Stimulated activated CD4-positive, alpha-beta T cell treated with anti-CD3 and anti-CD28 coated beads, Interleukin-12 subunit alpha, Interleukin-12 subunit beta, amount 100 ng/mL, for 24 hours (primary cell): Measurements from ENCODE around the gene SEMA4D.

Experiments used
- DNase-seq, 2 experiments: peaks; one replicate each; pipeline ENCODE4 v3.0.0-alpha.2; 2020; ENCODE audit warnings: low read depth in 2 of 2

SEMA4D gene

DNA sequence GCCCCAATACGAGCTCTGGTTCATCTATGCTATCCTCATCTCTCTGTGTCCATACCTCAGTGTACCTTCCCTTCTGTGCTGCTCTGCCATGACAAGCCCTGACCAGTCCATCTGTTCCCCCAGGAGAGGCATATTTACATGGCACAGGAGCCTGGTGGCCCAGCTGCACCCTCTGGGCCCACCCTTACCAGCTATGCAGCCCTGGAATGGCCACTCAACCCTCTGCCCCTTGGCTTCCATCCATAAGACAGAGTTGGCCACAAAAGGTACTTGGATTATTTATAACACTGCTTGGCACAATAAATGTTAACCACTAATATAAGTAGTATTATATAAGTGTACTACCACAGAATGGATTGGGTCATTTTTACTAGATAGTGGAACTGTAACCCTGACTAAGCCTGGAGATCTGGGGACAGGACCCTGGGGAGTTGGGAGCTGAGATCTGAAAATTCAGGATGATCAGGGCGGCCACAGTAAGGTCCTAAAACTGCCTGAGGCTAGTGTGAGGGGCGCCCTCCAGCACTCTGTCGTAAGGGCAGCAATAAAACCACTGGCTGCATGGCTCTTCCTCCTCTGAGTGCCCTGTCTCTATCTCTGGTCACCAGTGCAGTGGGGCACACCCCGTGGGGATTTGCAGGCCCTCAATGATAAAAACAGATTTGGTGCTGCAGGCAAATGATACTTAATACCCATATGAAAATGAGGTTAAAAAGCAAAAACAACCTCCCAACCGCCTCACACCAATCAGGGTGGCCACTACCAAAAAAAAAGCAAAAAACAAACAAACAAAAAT lies 65.8 kb downstream of the SEMA4D start:
- DNase-seq = no peak

DNA sequence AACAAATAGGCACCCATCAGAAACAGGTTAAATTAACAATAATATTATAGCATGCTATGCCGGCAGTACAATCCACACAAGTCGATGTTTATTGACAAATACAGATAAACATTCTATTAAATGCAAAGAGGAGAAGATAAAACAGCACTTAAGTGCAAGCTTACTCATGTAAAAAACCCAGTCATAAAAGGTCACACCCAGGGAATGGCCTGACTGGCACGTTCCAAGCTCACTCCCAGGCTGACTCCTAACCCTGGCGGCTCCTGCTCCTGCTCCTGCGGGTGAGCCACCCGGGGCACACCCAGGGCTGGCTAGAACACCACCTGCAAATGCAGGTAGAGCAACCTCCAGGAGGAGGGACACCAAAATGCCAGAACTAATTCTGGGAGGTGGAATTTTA lies 66.9 kb downstream of the SEMA4D start:
- DNase-seq = no peak

DNA sequence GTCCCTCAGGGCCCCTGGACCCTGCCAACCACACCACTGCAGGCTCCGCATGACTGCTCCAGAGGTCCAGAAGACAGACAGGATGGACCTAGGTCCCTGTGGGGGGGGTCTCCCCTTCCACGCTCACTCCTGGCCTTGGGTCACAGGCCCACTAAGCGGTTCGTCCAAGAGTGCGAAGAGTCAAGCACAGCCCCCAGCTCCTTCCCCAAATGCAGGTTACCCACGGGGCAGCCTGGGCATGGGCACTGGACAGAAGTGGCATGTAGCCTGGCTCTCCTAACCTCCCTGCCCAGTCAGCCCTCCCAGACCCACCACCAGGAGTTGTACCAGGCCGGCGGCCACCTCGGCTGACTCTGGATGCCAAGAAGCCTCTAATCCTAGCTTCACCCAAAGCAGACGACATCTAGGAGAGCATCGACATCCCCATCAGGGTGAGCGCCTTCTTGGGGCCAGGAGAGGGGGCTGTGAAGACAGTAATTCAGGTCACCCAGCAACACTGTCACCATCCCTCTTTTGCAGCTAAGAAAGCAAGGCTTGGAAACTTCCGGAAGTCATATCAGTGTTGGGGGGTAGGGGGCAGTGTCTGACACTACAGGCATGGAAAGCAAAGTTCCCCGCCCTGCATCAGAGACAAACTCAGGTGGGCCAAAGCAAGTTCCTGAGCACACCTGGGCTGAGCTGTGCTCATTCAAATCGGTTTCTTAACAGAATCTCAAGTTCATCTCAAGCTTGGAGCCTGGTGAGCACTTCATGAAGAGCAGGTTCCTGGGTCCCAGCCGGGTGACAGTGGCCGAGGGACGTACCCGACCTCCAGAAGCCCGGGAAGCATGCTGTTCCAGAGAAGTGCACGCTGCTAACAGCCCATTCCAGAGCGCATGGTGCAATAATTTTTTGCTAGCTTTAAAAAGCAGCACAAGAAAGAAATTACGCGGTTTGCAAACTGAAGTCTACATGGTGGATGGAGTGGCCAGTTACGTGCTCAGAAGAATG lies 68.7 kb downstream of the SEMA4D start:
- DNase-seq = no peak

DNA sequence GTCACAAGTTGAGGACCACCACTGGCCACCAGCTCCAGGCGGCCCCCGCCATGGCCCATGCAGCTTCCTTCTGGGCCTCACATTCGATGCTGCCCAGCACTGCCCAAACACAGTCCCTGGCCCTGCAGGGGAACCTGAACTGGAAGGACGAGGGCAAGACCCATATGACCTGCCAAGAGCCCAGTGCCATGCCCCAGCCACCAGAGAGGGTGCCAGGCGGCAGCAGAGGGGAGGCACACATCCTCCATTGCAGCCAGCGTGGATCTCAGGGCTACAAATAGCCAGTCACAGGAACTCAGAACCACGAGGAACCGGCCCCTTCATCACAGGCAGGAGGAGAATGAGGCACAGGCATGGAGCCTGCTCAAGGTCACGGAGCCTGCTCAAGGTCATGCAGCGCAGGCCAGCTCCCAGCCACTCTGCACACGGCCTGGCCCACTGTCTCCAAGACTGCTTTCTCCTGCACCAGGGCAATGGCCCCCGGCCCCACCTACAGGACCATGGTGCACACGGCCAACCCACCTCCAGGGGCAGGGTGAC lies 69.6 kb downstream of the SEMA4D start:
- no peak for DNase-seq

DNA sequence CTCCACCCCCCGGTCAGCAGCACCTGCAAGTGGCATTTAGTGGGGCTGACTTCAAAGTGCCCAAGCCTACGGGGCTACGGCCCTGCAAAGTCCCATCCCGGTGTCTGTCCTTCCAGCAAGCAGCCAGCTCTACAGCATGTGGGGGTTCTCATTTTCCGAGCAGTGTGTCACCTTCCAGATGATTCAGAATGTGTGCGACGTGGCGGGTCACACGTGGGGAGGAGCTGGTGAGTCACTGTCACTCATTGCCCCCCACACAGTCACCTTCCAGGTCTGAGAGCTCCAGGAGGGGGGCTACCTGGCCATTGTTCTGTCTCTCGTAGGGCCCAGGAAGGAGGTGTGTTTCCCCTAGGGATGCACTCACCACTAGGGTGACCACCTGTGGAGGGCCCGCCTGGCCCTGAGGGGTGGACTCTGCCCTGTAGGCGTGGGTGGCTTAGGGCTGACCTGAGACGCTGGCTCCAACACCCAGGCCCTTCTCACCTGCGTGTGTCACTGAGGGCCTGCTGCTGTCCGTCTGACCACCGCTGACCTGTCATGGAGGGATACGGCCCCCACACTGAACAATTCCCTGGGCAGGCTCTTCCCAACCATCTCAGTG lies 70.2 kb downstream of the SEMA4D start:
- peak; percentile 76 to 85 for DNase-seq

DNA sequence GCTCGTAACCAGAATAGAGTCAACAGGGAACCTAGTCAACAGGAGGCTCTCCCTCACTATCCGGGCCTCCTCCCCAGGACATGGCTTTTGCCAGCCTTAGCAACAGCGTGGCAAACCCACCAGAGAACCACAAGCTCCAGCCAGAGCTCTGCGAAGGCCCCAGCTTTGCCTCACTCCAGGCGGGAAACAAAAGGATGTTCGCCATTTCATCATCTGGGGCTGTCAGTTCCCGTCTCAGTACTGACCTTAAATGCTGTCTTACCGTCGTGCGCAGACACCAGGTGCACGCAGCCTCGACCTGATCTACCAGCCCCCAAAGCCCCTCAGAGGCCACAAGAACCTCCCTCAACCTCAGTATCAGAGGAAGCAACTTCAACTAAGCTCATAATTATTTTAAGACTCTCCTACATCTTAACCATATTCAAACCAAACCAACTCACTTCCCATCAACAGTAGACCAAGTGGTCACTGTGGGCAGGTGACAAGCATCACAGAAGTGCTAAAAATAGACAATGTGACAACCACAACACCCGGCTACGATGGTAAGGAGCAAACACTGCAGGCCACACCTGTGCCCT lies 71.4 kb downstream of the SEMA4D start:
- no peak for DNase-seq

DNA sequence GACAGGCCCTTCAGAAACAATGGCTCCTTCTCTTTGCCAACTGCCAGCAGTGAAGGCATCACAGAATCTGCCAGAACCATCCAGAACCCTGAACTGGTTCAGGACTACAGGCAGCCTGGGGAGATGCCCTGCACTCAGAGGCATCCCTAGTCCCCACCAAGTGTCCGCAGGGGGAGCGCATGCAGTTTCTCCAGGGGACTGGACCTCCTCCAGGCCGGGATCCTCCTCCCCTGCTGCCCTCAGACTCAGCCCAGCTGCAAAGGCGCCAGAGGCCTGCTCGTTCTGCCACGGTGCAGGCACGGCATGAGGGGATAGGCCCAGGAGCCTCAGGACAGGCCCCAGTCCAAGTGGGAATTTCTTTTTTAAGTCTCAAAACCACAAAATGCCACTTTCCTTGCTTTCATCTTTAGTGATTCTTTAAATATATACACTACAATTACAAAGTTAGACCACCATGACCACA lies 72.0 kb downstream of the SEMA4D start:
- DNase-seq = no peak

DNA sequence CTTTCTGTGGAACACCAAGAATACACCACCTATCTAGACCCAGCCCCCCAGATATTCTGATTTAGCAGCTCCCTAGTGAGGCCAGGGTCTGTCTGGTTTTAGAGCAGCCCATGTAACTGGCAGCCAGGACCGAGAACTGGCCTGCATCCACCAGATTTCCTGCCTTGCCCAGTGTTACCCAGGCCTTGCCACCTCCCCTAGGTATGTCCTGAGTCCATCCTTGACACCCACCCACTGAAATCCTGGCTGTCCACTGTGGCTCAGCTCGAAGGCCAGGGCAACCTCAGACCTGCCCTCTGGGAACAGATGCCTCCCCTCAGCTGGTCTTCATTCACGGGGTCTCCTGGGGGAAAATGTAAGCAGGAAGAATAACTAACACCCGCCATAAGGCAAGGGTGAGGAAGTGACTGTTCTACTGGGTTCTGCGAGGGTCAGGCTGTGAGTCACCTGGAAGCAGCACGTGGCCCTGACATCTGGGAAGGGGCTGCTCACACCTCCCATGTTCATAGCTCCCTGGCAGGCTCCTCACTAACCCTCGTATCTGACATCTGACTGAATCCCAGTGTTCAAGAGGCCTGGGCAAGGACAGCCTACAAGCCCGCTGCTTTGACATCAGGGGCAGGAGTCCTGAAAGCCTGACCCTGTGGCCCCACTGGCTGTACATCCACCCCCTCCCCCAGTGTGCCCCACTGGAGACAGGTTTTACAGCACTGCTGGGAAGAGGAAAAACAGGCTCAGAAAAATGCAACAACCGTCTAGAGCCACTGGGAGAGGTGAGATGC lies 72.7 kb downstream of the SEMA4D start:
- no peak for DNase-seq

DNA sequence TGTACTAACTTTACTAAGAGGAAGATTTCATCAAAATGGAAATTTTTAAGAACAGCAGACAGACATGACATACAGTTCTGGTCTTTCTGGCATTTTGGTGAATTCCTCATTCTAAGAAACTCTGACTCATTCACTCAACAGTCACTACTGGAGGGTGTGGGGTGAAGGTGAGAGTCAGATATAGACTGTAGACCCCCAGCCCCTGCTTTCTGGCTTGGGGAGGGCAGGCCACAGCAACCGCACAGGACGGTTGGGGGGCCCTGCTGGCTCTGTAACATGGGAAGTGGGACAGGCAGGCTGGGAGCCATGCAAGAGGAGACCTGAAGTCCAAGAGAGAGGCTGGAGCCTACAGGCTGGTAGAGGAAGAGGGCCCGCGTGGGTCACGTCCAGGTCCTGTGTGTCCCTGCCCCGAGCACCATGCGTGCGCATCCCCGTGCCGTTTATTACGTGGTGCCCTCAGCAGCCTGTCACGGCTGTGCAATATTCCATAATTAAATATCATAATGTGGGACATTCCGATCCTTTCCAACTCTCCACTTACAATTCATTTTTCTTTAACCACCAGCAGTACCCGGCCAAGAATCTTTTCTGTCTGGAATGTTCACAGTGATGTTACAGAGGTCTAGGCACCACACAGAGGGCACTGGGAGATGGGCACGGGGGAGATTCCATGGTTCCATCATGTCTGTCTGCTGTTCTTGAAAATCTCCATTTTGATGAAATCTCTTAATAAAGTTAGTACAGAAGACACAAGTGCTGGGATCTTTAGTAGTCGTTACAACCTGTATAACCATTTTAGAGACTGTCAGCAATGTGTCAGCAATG lies 75.5 kb downstream of the SEMA4D start:
- DNase-seq = peak in 1 of 2 experiments; percentile 66

DNA sequence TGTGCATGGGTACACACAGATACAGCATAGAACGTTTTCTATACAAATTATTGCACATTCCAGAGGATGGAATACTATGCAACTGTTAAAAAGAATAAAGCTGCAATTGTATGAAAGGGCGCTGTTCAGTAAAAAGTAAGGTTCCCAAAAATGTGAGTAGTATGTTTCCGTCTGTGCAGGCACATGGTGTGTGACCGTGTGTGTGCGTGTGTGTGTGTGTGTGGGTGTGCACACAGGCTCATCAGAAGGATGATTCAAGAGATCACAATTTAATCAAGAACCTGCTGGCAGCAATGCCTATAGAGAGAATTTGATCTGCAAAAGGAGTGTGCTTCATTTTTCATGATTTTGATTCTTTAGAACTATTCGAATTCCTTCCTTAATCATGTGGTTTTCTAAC lies 76.3 kb downstream of the SEMA4D start:
- no peak for DNase-seq

DNA sequence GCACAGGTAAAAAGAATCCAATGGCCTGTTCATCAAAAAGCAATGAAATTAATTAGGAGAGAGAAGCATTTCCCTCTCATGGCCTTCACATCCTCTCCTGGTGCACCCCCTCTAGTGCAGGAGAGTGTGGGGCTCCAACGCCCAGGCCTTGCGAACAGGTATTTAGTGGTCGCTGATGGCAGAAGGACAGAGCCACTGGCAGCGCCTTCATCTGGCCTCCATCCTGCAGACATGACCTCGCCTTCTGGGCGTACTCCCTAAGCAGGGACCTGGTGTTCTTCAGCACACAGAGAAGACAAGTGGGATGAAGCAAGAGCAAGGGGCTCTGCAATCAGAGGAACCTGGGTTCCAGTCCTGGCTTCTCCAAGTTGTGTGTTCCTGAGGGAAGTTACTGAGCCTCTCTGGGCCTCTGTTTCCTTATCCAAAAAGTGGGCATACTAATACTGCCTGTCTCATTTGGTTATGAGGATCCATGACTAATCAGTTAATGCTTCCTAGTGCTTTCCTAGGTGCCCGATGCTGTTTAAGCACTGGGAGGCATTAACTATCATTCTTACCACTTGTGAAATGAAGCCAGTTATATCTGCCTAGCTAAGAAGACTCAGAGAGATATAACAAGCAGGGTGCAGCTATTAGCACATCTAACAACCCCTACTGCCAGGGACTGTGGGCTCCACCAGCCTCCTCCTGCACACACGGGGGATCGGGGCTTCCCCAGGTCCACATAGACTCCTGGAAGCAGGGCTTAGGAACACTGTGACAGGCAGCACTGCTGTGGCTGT lies 77.3 kb downstream of the SEMA4D start:
- DNase-seq = no peak

DNA sequence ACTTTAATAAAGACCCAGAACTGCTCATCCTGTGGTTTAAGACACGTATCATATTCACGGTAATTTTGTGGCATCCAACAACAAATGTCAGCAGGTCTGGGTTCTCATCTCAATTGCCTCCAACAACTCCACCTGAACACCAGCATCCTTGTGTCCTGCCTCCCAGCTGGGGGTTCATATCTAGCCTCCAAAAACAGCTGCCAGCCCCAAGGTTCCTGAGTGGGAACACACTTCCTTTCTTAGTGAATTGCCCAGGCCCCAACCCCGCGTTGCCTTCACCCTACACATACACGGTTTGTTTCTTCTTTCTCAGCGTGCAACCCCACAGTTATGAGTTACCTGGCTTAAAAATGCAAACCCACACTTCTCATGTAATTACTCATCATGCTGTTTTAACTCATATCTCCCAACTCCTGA lies 77.9 kb downstream of the SEMA4D start:
- DNase-seq = peak in 1 of 2 experiments; percentile 48

DNA sequence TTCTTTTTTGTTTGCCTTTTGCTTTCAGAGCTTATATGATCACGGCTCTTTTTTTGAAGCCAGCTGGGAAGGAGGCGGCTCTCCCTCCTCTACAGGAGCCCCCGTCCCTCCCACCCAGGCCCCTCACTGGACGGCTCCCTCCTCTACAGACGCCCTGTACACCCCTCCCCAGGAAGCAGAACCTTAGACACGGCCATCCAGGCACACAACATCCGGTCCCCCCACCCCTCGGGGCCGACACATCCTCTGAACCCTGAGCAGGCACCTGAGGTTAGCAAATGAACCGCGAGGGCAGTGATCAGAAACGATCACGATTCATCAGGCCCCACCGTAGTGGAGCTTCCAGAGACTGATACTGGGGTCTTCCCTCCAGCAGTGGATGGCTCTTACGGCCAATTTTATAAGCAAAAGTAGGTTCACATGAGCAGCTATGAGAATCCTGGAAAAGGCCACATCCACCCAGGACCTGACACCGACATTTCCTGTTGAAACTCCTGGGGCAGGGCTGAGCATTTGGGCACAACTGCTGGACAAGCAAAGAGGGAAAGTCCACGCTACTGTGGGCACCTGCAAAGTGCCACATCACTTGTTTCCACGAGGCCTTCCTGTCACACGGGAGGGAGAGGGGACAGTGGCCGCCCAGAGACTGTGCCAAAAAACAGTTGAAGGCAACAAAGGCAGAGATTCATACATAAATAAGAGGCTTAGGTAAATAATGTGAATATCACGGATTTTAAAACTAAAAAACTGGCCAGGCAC lies 78.9 kb downstream of the SEMA4D start:
- peak in 1 of 2 experiments; percentile 60 for DNase-seq

DNA sequence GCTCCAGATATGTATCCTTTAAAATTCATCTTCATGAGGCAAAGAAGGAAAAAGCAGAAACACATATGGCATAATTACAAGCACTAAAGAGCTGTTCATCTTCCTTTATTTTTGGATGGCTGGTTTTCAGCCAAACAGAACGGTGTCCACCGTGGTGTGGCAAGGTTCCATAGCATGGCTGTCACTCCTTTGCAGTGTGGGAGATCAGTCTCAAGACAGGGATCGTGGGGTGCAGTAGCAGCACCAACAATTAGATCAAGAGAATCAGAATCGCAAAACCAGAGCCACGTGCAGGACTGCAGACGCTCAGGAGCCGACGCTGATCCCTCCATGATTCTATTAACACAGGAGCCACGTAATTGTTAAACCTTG lies 79.5 kb downstream of the SEMA4D start:
- no peak for DNase-seq

DNA sequence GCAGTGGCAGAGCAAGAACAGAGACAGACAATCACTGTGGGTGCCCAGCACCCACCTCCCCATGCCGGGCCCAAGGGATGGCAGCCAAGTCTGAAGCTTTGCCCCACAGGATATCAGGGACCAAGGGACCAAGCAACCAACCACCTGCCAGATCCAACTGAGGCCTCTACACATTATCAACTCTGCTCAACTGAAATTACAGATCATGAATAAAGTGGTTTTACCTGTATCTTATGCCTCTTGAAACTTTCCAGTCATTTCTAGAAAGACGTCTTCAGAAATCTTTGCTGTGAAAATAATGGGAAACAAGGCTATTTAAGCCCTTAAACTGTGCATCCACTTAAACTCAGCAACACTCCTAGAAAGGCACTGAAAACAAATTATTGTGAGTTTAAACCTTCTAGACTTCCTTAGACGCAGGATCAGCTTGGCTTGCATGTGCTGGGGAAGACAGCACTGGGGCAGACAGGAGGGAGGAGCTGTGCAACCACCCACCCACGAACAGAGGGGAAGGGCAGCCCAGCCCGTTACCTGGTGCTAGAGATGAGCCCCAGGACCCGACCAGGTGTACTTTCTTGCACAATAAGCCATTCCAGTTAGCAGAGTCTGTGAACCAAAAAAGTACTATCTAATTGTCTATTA lies 80.0 kb downstream of the SEMA4D start:
- no peak for DNase-seq

DNA sequence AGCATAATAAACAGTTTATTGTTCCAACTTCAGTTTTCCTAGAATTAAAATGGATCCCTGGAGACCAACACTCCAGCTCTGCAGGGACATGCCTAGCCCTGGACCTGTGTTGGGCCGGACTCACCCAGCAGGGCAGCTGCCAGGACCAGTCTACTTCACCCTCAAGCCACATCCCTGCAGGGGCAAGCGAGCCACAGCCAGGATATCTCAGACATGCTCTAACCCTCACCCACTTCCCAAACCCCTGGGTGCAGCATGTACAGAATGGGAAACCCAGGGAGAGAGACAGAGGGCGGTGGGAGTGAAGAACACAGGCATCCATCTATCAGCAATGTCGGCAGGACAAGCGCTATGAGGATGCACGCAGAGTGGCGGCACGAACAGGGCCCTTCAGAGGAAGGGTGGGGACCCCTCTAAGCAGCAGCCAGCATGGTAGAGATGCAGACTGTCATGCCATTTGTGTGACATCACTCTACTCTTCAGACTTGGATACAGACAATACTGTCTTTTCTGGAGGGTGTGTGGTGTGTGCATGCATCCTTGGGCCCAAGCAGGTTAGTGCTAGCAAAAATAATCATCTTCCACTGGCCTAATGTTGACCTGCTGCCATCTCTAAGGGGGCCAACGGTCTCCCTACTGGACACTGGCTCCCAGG lies 83.1 kb downstream of the SEMA4D start:
- DNase-seq = no peak

DNA sequence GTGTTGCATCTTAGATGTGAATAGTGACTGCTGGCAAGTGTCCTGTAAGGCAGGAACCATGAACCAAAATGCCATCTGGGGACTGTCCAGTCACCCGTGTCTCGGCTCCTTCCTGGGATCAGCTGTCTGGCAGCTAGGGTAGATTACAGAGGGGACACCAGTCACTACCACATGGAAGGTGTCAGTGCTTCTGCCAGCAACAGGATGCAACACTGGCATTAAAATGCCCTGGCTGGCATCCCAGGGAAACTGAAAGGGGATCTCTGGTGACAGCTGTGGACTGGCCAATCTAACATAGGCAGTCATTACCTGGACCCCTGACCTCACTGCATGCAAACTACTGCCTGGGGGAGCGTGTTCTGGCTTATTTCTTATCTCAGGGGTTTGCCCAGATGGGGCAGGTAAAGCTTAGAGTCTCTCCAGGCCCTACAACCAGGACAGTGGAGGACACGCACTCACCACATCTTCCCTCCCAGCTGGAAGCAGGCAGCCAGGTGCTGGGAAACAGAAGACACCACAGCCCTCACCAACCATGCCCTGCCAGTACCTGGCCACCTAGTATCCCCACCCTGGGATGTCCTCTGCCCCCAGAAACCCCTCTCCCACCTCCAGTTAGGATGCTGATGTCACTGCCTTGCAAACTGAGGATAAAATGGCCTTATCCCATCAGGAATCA lies 83.8 kb downstream of the SEMA4D start:
- no peak for DNase-seq
